Measurements from ENCODE around the gene RASA3. TPM values are rescaled to one million over a fixed set of nuclear protein-coding genes. Genes with fewer than 3 reads are reported as not detected.

The RASA3 gene
- total RNA-seq, 1 donor from 2014 or later: 9.3 TPM

- peaks cover 6% of the 10 kb centered on the region for H3K27me3 Mint-ChIP-seq
- H3K4me3 Mint-ChIP-seq: no peak overlapping the region
- H3K4me1 Mint-ChIP-seq (ENCODE audit: unreplicated experiment): peaks cover 42% of the 10 kb centered on the region
- no peak for TF ChIP-seq CTCF (conservative IDR thresholded peaks at IDR 0.05)
- DNase-seq (ENCODE audit: extremely low spot score, unreplicated experiment): no peak
- H3K9me3 Mint-ChIP-seq: no peaks in the 10 kb centered on the region
- no peaks in the 10 kb centered on the region for H3K36me3 Mint-ChIP-seq
- no peak overlapping the region for H3K27ac Mint-ChIP-seq
These were observed 22.8 kb downstream of the RASA3 start for GRCh38 chr13:114109641-114110041.

GRCh38 chr13:114108894-114109293 is 23.5 kb downstream of the RASA3 start:
- Mint-ChIP-seq H3K4me3 (no peak overlapping the region), H3K4me1 (ENCODE audit: unreplicated experiment) (peaks cover 35% of the 10 kb centered on the region), H3K27ac (no peak overlapping the region), H3K36me3 (no peaks in the 10 kb centered on the region), H3K27me3 (peaks cover 6% of the 10 kb centered on the region), H3K9me3 (no peaks in the 10 kb centered on the region)
- no peak for TF ChIP-seq CTCF (conservative IDR thresholded peaks at IDR 0.05)
- DNase-seq (ENCODE audit: extremely low spot score, unreplicated experiment): no peak

GRCh38 chr13:114108141-114108761 is 24.2 kb downstream of the RASA3 start:
- DNase-seq (ENCODE audit: extremely low spot score, unreplicated experiment): no peak
- Mint-ChIP-seq H3K27ac (no peak overlapping the region), H3K36me3 (no peaks in the 10 kb centered on the region), H3K27me3 (peaks cover 6% of the 10 kb centered on the region), H3K4me3 (no peak overlapping the region), H3K4me1 (ENCODE audit: unreplicated experiment) (peaks cover 34% of the 10 kb centered on the region), H3K9me3 (no peaks in the 10 kb centered on the region)
- TF ChIP-seq CTCF (conservative IDR thresholded peaks at IDR 0.05): no peak

GRCh38 chr13:114107686-114108081 is 24.7 kb downstream of the RASA3 start:
- H3K4me3 Mint-ChIP-seq: no peak overlapping the region
- H3K27ac Mint-ChIP-seq: no peak overlapping the region
- H3K9me3 Mint-ChIP-seq: no peaks in the 10 kb centered on the region
- DNase-seq (ENCODE audit: extremely low spot score, unreplicated experiment): no peak
- H3K36me3 Mint-ChIP-seq: no peaks in the 10 kb centered on the region
- peaks cover 30% of the 10 kb centered on the region for H3K4me1 Mint-ChIP-seq (ENCODE audit: unreplicated experiment)
- H3K27me3 Mint-ChIP-seq: peaks cover 6% of the 10 kb centered on the region
- TF ChIP-seq CTCF (conservative IDR thresholded peaks at IDR 0.05): no peak

GRCh38 chr13:114106991-114107685 is 25.3 kb downstream of the RASA3 start:
- DNase-seq (ENCODE audit: extremely low spot score, unreplicated experiment): no peak
- Mint-ChIP-seq H3K36me3 (no peaks in the 10 kb centered on the region), H3K27me3 (peaks cover 6% of the 10 kb centered on the region), H3K9me3 (no peaks in the 10 kb centered on the region), H3K4me1 (ENCODE audit: unreplicated experiment) (peaks cover 24% of the 10 kb centered on the region), H3K27ac (no peak overlapping the region), H3K4me3 (no peak overlapping the region)
- TF ChIP-seq CTCF (conservative IDR thresholded peaks at IDR 0.05): no peak
